Parathyroid adenoma (tissue), 2 donors: ENCODE results near the gene WDR91.

Source experiments
- H2AFZ ChIP-seq: fragments of 300-600 bp; sonication (generic); one replicate; pipeline ENCODE4 v1.7.0; 2017; ENCODE audit warnings: antibody characterized with exemption, mild to moderate bottlenecking
- H3K27ac ChIP-seq: fragments of 300-600 bp; sonication (generic); one replicate; pipeline ENCODE4 v1.7.0; 2017
- H3K27me3 ChIP-seq: fragments of 300-600 bp; sonication (generic); one replicate; pipeline ENCODE4 v1.7.0; 2017; ENCODE audit warnings: low read length; ENCODE audit not compliant: control insufficient read depth, insufficient read depth
- H3K36me3 ChIP-seq: fragments of 300-600 bp; sonication (generic); one replicate; pipeline ENCODE4 v1.7.0; 2017; ENCODE audit warnings: low read length; ENCODE audit not compliant: control insufficient read depth, insufficient read depth
- H3K4me1 ChIP-seq: fragments of 300-600 bp; sonication (generic); one replicate; pipeline ENCODE4 v1.7.0; 2017; ENCODE audit warnings: control low read depth
- H3K4me2 ChIP-seq: fragments of 300-600 bp; sonication (generic); one replicate; pipeline ENCODE4 v1.7.0; 2017; ENCODE audit warnings: low read length
- H3K4me3 ChIP-seq: fragments of 300-600 bp; sonication (generic); one replicate; pipeline ENCODE4 v1.7.0; 2017; ENCODE audit warnings: low read depth, low read length
- H3K79me2 ChIP-seq: fragments of 300-600 bp; sonication (generic); one replicate; pipeline ENCODE4 v1.7.0; 2017; ENCODE audit warnings: control low read depth
- H3K9ac ChIP-seq: fragments of 300-600 bp; sonication (generic); one replicate; pipeline ENCODE4 v1.7.0; 2017; ENCODE audit warnings: mild to moderate bottlenecking
- H3K9me3 ChIP-seq: fragments of 300-600 bp; sonication (generic); one replicate; pipeline ENCODE4 v1.7.0; 2017; ENCODE audit warnings: low read length; ENCODE audit not compliant: control insufficient read depth
- CTCF ChIP-seq: fragments of 300-600 bp; sonication (generic); IDR thresholded peaks from one replicate; pipeline ENCODE4 v1.7.0; 2017; ENCODE audit warnings: antibody characterized with exemption, mild to moderate bottlenecking
- donor health status: primary hyperparathyroidism.

WDR91 gene

GRCh38 chr7:135143885-135144668 lies 67.2 kb downstream of the WDR91 start:
- H3K4me2 ChIP-seq: no peak overlapping the region
- H3K9me3 ChIP-seq: no peaks in the 10 kb centered on the region
- no peak overlapping the region for H3K27ac ChIP-seq
- H3K79me2 ChIP-seq: no peaks in the 10 kb centered on the region
- peaks cover 5% of the 10 kb centered on the region for H3K4me1 ChIP-seq
- H3K9ac ChIP-seq: no peak overlapping the region
- no peaks in the 10 kb centered on the region for H3K27me3 ChIP-seq
- H3K4me3 ChIP-seq: no peak overlapping the region
- H2AFZ ChIP-seq: no peak overlapping the region
- no peaks in the 10 kb centered on the region for H3K36me3 ChIP-seq
- TF ChIP-seq CTCF: no peak
